Amygdala (tissue), 56 donors: ENCODE results near the gene LRRC36.
A peak's percentile ranks its signal among the peaks of the same experiment; 100 is the strongest.

Experiments used
- DNase-seq, 56 donors: peaks; one replicate each; lab custom pipeline; 2025; lab: John Stamatoyannopoulos, UW

LRRC36 gene

DNA sequence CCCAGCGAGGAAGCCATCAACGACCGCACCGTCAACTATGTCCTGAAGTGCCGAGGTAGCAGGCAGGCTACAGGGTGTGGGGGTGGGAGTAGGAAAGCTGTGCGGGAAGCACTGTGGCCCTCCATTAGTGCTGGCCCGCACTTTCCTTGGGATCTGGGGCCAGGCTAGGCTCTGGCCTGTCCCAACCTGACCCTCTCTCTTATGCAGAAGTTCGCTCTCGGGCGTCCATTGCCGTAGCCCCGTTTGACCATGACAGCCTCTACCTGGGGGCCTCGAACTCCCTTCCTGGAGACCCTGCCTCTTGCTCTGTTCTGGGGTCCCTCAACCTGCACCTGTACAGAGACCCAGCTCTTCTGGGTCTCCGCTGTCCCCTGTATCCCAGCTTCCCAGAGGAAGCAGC is 38.7 kb upstream of the LRRC36 start:
- no peak for DNase-seq

DNA sequence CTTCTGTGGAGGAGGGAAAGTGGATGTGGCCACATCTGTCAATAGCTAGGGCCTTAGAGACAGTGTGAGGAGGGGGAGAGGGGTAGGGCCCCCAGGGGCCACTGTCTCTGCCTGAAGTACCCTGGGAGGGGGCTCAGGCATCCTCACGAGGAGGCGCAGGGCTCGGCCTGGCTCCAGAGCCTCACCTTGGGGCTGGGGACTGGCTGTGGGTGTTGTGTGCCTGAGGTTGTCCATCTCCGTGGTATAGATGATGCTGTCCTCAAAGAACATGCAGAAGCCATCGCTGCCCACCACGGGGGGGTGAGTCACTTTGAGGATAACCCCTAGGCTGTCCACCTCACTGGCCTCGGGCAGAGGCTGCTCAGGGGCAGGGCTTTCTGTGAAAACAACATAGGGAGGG is 35.2 kb upstream of the LRRC36 start:
- DNase-seq: no peak

DNA sequence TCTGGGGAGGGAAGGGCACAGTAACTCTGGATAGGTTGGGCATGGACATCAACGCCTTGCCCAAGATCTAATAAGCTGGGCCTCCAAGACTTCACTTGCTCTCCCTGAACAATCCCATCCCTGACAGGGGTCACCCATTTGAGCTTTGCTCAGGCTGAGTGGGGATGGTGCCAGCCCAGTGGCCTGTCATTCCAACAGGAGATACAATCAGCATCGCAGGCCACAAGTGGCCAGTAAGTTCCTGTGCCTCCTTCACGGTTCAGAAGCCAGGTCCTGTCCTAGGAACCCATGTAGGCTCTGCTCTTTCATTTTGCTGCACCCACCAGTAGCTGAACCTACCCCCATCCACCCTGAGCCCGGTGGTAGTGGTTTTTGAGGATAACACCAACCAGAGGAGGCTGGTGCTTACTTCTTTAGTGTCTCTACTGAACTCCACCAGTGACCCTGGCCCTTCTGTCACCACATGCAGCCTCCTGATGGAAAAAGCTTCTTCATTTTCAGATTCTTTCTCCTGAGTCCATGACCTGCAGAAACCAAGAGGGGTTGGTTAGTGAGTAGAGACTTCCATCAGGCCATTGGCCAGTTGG is 32.4 kb upstream of the LRRC36 start:
- no peak for DNase-seq

DNA sequence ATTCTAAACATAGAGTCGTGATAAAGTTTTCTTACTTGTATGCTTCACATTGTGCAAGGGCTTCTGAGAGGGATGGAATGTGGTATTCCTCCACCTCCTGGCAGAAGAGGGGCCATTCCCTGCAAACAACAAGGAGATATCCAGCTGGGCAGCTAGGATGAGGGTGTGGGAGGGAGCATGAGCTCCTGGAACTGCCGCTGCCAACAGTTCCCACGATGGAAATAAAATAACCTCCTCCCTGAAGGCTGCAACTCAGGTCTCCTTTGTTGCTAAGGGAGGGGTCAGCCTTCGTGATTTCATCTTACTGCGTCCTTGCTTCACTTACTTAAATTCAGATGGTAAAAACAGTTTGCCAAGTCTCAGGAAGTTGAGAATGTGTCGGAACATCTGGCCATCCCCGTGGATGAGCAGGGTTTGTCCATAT is 31.7 kb upstream of the LRRC36 start:
- no peak for DNase-seq

DNA sequence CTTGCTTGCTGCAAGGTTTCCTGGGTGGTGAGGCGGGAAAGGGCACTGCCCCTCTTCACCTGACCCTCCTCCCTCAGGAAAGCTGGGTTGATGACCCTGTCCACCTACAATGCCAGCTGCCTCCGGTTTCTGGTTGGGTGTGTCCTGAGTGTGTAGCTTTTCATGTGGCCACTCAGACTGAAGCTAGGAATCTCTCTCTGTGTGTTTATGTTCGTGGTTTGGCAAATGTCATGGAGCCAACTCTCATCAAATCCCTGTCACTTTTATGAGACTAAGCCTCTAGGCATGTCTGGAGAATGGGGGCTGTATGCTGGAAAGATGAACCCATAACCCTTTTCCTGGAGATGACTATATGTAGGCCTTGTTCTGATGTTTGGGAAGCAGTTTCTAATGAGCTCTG is 30.2 kb upstream of the LRRC36 start:
- DNase-seq: no peak

DNA sequence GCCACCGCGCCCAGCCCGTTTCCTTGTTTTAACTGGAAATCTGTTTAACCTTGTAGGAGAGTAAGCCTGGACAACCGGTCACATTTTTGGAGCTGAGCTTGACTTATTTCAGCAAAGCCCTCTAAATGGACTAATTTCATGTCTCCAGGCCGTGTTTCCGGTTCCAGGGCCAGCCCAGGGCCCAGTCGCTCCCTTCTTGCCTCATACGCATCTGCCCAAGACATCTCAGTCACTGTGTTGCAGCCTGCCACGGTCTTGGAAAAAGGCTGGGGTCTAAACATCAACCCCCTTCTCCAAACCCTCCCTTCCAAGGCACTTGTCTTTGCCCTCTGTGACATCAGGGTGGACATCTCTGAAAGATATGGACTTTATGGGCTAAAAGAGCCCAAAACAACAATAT is 28.3 kb upstream of the LRRC36 start:
- DNase-seq: no peak

DNA sequence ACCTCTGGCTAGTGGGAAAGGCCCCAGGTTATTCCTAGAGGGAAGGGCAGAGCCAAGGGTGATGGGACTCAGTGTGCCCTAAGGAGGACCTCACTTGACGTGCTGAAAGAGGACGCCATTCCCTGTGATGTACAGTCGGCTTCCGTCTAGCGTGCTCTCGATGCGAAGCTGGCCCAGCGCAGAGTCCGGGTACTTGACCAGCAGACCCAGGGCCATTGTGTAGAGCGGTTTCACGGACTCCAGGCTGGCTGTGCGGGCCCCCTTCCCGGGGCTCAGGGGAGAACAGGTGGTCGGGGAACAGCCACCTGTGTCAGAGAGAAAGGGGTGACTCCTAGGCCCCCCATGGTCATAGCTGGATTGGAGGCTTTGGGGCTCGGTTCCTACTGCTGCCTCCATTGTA is 27.3 kb upstream of the LRRC36 start:
- DNase-seq: no peak

DNA sequence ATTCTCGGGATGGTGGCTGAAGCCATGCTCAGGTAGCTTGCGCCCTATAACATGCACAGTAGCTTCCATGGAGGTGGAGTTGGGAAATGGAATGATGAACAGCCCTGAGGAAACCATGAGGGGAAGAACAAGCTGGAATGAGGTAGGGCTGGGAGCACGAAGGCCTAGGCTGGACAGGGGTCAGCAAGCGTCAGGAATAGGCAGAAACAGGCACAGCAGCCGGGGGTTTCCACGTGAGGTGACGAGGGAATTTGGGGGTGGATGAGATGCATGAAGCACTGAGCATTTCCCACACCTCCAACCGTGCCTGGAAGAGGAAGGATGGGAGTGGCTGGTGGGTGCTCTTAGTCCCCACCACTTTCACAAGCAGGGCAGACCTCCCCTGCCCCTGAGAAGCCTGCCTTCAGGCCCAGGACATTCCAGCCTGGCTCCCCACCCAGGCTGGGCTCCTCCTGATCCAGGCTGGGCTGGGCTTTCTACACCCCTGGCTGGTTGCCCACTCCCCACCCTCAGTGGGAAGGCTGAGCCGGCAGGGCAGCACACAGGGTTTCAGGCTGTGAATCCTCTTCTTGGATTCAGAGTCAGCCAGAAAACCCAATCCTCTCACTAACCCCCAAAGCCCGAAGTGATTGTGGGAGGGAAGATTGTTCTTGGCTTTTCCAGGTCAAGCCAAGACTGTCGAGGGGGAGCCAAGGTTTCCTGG is 25.4 kb upstream of the LRRC36 start:
- DNase-seq: no peak

DNA sequence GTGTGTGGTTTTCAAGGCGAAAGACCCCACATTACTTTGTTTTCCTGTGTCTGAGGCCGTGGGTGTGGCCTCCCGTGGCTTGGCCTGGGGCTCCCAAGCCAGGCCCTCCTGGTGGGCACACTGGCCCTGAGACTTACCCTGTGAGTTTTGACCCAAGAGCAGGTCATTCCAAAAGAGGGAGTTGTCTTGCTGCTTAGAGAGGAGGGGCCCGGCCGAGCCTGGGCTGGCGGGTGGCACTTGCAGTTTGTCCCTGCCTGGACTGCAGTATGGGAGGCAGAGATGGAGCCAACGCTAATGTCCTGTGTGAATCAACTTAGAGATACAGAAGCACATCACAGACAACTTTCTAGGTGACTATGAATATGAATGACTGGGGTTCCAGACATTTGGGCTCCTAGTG is 24.5 kb upstream of the LRRC36 start:
- DNase-seq: no peak

DNA sequence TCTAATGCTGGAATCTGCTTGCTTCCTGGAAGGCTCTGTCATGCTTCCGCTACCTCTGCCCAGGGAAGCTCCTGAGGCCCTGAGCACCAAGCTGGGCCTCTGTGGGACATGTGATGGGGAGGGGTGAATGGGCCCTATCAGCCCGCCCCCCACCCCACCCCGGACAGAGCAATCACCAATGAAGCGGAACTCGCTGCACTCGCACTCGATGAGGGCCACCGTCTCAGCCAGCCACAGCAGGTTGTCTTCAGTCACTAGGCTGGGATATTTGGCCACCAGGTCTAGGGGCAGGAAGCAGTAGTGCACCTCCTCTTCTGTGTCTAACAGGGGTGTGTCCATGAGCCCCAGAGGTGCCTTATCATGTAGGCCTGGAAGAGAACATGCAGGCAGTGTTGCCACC is 23.6 kb upstream of the LRRC36 start:
- no peak for DNase-seq

DNA sequence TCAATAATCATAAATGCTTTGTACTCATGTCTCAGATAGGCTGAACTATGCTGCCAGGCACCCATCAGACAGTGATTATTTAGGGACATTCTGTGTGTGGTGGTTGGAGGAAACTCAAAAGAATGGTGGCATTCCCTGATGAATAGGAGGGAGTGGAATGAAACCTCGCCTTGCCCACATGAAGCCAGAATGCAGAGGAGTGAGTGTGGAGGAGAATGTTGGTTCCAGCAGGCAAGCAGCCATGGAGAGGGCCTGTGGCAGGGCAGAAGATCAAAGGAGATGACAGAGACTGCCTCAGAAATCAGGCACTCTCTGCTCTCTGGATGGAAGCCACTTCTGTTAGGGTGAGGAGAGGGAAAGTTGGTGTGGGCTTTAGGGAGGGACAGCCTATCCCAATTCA is 22.6 kb upstream of the LRRC36 start:
- no peak for DNase-seq

DNA sequence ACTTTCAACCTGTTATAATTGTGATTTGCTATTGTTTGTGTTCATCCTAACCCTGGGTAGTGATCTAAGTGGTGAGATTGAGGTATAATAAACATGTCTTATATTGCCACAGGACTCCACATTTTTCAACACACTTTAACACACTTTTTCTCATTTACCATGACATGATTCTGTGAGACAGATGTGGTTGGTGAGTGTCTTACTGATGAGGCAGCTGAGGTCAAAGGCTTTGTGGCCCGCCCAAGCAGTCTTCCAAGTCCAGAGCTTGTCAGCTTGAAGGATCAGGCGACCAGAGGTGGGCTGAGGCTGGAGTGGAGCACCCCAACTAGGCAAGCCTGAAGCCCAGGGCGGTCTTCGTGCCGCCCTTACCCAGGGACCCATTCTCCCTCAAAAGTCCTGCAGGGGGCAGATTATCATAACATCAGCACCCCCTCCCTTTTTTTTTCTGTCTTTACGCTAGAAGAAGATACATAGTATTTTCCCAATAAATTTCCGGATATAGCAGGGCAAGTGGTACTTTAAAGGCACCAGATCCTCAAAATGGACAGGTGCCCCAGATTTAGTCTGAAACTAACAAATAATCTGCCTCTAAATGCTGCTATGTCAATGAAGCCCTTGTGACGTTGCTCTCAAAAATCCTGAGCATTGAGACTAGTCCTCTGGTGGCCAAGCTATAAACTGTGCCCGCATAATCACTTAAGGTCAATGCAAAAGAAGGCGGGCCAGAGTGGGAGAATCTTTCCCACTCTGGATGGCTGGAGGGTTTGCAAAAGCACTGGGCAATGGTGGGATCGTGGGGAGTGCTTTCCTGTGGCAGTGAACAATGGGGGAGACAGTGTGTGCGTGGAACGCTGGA is 21.2 kb upstream of the LRRC36 start:
- no peak for DNase-seq

DNA sequence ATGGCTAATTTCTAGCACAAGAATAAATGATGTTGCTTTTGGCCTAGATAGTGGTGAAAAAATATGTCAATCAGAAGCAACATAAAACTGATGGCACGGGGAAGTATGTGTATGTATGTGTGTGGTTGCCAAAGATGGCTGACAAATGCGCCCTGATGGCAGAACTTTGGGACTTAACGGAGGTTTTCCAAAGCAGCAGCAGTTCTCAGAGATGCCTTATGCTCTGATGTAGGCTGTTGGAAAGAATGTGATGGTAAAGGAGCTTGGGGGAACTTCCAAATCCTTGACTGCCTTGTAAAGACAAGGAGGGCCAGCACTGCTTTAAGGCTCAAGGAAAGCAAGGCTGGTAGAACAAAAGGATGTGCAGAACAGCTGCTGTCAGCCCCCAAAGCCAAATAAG is 16.1 kb upstream of the LRRC36 start:
- DNase-seq: no peak

DNA sequence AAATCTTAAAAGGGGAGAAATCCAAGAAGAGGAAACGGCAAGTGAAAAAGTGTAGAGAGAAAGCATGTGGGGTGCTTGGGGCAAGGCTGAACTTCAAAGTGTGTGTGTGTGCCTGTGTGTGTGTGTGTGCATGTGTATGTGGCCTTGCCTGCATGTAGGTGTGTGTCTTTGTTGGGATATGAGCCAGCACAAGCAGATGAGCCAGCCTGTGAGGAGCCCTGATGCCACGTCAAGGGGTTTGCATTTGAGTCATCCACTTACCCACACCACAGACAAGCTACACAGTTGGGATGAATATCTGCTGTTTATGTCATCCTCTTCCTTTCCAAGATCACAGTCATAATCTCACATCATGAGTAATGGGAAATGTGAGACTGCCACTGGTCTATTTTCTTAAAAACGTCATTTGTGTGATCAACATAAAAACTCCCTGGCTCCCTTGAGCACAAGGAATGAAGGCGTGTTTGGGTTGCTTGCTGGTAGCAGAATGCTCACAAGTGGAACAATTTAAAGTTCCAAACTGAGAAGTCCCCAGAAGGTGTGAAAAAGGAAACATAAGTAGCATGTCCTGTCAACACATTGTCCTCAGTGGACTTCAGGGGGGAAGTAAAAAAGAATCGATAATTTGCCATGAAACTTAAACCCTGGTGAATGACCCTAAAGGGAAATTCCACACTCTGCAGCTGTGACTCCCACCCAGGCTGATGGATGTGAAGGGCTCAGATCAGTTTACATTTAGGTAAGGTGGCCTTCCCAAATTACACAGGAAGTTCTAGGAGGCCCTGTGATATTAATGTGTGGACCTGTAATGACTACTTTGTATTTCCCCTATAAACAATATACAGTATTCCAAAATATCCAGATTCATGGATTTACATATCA is 14.8 kb upstream of the LRRC36 start:
- DNase-seq: peak in 1 of 56 donors; percentile 2

DNA sequence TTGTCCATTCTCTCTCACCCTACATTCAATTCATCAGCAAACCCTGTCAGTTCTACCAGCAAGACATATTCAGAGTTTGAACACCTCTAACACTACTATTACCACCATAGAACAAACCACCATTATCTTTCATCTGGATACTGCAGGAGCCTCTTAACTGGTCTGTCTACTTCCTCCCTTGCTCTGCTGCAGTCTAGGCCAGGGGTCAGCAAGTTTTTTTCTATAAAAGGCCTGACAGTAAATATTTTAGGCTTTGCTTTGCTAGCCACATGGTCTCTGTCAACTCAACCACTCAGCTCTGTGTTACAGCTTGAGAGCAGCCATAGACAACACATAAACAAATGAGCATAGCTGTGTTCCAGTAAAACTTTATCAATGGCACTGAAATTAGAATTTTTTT is 13.9 kb upstream of the LRRC36 start:
- no peak for DNase-seq

DNA sequence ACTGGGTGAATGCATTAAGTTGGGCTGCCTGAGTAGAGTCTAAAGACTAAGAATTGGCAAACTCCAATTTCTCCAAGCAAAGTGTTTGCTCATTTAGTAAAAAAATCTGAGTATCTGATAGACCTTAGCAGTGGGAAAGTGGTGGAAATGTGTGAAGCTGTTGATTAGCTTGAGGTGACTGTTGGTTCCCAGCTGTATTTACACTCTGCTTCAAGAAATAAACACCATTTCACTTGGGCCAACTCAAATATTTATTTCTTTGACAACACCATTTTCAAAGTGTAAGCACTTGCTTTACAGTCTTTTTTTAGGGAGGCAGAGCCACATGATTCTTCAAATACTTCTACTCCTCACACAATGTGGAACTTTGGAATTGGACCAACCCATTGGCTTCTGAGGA is 8.8 kb upstream of the LRRC36 start:
- DNase-seq: no peak

DNA sequence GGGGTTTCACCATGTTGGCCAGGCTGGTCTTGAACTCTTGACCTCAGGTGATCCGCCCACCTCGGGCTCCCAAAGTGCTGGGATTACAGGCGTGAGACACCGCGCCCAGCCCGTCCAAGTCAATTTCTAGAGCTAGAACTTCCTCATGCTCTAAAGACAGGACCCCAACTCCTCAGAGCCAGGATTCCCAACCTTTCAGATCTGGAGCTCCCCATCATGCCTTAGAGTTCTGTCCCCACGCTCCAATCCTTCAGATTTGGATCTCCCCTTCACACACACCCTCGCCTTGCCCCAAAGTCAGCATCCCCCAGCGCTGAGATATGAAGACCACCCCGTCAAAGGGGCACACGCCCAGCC is 522 bp upstream of the LRRC36 start:
- DNase-seq: no peak

DNA sequence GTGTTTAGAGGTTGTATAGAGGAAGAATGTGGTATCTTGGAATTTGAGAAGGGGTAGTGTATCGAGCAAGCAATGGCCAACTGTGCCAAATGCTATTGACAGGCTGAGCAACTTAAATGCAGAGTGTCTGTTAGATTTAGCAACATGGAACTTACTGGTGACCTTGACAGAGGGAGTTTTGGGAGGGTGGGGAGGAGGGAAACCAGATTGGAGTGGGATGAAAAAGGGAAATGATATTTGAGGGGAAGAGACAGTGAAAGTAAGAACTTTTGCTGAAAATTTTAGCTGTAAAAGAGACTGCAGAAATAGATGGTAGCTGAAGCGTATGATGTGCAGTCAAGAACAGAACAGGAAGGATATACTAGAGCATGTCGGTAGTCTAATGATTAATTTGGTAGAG is 1.1 kb downstream of the LRRC36 start:
- DNase-seq: no peak

DNA sequence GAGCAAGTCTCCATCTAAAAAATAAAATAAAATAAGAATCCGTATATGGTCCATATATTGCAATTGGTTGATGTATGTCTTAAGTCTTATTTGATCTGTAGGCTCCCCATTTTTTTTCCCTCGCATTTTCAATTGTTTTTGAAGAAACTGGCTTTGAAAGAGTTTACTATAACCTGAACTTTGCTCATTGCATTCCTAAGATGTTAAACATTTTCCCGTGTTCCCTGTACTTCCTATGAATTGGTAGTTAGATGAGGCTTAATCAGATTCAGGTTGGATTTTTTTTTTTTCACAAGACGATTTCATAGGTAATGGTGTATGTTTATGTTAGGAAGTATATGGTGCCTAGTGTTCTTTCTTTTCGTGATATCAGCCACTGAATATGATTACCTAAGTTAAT is 3.3 kb downstream of the LRRC36 start:
- DNase-seq: no peak

DNA sequence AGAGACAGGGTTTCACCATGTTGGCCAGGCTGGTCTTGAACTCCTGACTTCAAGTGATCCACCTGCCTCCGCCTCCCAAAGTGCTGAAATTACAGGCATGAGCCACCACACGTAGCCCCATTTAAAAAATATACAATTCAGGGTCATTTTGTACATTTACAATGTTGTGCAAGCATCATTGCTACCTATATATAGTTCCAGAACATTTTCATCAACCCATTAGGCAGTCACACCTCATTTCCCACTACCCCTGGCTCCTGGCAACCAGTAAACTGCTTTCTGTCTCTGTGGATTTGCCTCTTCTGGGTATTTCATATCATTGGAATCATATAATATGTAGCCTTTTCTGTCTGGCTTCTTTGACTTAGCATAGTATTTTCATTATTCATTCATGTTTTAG is 6.7 kb downstream of the LRRC36 start:
- DNase-seq: no peak

DNA sequence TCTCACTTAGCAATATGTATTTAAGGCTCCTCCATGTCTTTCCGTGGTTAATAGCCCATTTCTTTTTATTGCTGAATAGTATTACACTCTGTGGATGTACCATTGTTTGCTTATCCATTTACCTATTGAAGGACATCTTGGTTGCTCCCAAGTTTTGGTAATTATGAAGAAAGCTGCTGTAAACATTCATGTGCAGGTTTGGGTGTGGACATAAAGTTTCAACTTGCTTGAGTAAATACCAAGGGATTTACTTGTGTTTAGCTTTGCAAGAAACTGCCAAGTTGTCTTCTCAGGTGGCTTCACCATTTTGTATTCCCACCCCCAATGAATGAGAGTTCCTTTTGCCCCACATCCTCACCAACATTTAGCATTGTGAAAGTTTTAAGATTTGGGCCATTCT is 9.5 kb downstream of the LRRC36 start:
- no peak for DNase-seq
